IMR-90 (cell line): ENCODE data around the gene NETO2.

Source experiments
- CTCF ChIP-seq: conservative IDR thresholded peaks from 2 replicates; pipeline ENCODE4 v1.5.1; 2012; ENCODE audit warnings: mild to moderate bottlenecking, low read depth, low read length, improper control_type of control experiment
- POLR2A ChIP-seq: IDR thresholded peaks from 2 replicates; pipeline ENCODE4 v1.6.1; 2012; ENCODE audit warnings: mild to moderate bottlenecking, low read depth, low read length

GRCh38 chr16:47081115-47081514, 62.6 kb downstream of the NETO2 start:
- TF ChIP-seq POLR2A: no peak
- TF ChIP-seq CTCF: no peak
